CD4-positive, alpha-beta T cell treated with Interleukin-17A for 4 hours (primary cell): ENCODE results near the gene CSF3R.

ENCODE experiments used
- DNase-seq: peaks from one replicate; pipeline ENCODE4 v3.0.0-alpha.2; 2020; ENCODE audit warnings: mixed read lengths

Gene CSF3R

DNA sequence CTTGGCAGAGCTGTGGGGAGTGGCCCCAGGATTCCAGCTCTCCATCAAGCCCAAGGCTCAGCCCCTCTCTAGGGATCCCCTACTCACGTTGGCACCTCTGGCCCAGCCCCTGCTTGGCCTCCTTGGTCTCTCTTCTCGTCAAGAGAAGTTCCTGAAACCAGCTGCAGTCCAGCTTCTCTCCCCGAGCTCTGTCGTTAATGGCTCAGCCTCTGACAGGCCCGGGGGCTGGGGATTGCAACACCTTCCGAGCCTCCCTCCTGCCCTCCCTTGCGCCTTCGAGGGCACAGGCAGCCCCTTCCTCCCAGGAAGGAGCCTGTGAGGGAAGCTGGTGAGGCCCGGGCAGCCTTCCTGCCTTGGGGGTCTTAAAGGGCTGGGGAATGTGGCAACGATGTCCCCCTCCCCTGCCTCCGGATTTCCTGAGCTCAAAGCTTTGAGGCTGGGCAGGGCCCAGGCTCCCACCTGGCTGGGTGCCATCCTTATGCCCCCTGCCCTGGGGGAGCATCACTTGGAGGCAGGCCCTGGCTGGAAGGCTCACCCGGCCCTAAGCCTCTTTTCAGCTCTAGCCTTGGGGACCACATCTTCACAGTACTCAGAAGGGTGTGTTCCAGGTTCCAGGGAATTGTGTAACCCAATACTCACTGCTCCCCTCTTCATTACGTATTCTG is at the start of gene CSF3R:
CSF3R (minus strand) TSS at position 190 of the 665 bp plus-strand sequence. CDS start 3,417 bp downstream, outside the sequence.
- no peak for DNase-seq

DNA sequence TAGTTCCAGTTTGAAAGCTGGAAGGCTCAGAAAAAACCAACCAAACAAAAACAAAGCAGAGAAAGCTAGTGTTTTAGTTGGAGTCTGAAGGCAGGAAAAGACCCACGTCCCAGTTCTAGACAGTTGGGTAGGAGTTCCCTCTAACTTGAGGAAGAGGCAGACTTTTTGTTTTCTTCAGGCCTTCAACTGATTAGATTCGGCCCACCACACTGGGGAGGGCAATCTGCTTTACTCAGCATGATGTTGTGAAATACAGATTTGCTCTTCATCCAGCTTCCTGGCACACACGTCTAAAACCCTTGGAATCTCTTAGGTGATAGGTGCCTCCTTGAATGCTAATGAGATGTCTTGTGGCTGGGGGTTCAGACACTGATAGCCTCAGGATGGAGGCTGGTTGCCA is 49.1 kb upstream of the CSF3R start:
- DNase-seq, result no peak

DNA sequence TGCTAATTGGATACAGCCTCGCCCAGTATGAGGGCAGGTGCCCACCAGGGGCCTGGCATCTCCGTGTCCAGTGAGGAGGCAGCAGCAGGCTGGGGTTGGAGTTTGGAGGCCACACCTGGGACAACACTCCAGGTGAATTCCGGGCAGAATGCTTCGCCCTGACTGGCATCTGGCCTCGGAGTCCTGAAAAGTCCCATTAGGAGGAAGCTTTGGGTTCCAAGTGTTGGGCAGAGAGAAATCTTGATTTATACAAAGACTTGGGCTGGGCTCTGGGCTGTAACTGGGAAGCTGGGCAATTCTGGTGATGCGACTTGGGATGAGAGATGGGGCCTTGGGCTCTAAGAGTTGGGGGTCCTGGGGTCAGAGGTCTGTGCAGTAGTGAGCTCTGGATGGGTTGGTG is 48.1 kb upstream of the CSF3R start:
- DNase-seq, result no peak

DNA sequence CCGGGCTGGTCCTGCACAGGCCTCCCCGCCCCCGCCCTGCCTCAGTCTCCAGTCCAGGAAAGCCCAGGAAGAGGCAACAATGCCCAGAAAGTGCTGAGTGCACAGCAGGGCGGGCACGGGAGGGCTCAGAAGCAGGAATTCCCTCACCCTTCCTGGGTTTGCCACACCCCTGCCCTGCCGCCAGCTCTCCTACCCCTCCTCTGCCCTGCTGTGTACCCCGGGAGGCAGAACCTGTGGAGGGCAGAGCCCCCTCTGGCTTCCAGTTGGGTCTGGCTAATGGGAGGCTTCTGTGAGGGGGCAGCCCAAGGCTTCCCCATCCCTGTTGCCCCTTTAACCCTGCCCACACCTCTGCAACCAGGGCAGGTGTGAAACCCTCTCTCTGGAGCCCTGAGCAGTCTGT is 47.5 kb upstream of the CSF3R start:
- DNase-seq, result no peak

DNA sequence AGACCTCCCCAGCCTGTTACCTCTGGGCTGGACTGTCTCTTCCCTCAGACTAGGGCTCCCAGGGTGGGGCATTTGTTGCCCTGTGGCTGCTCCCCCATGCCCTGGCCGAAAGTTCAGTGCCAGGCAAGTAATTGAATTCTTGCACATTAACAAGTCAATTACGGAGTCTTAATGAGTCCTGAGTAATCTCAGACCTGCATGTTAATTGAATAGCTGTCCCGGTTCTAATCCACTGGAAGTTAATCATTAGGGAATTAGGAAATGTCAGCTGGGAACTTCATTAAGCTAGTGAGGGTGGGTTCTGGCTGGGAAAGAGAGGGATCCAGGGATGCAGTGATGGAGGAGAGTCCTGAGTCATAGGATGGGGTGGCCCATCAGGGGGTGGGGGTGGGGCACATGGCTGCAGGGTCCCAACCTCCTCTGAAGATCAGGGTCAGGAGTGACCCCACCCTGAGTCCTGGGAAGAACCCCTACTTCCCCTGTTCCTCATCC is 47.1 kb upstream of the CSF3R start:
- no peak for DNase-seq

DNA sequence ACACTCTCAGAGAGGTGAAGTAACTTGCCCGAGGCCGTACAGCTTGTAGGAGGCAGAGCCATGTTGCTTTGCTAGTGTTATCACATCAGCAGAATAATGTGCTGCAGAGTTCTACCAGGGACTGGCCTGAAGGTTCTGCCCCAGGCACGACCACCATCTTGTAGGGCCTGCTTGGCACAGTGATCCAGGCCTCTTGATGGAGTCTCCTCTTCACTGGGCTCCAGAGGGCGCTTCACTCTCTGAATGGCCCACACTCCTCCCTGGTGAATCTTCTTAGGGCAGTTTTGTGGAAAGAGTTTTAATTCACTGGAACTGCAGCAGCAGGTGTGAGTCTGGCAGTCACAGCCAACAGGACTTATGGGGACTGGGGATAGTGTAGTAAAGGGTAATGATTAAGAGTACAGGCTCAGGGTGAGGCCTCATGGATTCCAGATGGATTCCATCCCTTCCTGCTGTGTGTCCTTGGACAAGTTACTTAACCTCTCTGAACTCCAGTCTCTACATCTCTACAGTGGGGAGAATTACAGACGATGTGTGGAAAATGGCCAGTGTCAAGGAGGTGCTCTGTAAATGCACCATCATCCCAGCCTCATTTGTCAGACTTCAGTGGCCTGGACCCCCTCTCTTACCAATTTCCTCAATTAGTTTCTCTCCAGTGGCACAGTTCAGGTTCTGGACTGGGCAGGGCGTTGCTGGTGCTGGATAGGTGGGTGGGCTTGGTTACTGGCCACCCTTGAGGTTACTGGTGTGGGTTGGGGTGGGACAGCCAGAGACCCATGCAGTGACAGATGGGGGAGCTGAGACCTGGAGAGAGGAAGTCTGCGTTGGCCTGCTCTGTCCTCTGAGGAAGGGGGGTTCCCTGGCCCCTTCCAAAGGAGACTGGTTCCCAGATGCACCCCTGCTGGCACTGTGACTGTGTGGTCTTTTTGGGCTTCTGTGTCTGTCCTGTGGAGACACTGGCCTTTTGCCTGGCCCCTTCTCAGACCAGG is 45.9 kb upstream of the CSF3R start:
- no peak for DNase-seq

DNA sequence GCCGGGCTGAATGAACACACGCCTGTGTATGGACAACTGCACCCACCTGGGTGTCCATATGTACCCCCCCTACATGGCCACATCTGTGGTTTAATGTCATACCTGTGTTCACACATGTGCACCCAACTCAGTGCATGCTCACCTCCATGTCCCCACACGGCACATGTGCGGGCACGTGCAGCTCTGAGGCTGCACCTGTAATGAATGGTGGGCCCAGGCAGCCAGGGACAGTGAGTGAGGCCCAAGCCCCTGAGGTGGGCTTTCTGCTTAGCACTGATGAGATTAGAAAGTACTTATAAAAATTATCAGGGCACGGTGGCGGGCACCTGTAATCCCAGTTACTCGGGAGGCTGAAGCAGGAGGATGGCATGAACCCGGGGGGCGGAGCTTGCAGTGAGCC is 42.5 kb upstream of the CSF3R start:
- no peak for DNase-seq

DNA sequence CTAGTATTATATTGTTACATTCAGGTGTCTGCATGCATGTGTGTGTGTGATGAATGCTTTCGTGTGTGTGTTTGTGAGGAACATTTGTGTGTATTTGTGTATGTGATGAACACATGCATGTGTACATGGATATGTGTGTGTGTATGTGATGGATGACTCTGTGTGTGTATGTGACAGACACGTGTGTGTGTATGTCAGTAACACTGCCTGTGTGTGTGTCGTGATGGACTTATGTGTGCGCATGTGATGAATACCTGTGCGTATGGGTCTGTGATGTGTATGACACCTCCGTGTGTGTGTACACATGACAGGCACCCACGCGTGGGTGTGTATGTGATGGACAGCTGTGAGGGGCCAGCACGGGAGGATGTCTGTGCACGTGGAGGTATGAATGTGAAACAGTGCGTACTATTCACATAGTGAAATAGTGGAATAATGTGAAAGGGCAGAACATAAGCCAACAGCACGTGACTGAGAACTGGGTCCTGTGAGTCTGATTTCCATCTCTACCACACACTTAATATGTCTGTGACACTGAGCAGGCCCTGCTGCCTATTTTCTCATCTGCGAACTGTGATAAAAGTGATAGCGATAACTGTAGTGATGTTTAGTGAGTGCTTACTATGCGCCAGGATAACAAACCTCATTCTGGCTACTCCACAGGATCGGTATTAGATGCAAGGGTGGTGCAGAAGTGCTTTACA is 41.8 kb upstream of the CSF3R start:
- no peak for DNase-seq

DNA sequence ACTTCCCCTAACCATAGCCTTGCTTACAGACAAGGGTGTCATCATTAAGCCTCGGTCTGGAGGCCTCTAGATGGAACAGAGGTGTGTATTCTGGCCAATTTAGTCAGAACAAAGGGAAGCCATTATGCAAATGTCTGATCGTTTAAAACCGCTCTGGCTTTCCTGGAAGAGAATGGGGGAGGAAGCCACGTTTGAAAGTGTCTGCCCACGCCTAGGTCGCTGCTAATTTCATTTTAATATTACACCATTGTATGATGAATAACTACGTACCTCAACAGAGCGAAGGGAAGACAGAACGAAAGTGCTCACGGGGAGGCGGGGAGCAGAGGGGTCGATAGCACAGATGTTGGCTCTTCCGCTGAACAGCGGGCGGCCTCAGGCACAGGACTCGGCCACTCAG is 41.1 kb upstream of the CSF3R start:
- DNase-seq, result no peak

DNA sequence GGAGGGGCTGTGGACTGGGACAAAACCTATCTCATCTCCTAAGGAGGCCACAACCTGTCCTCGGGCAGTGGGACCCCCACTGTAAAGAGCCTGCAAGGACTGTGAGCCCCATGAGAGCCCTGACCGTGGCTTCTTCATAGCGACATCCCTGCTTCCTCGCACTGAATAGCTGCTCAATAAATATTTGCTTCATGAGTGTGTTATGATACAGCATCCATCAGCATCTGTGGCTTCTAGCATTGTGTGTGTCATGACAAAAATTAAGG is 40.5 kb upstream of the CSF3R start:
- no peak for DNase-seq

DNA sequence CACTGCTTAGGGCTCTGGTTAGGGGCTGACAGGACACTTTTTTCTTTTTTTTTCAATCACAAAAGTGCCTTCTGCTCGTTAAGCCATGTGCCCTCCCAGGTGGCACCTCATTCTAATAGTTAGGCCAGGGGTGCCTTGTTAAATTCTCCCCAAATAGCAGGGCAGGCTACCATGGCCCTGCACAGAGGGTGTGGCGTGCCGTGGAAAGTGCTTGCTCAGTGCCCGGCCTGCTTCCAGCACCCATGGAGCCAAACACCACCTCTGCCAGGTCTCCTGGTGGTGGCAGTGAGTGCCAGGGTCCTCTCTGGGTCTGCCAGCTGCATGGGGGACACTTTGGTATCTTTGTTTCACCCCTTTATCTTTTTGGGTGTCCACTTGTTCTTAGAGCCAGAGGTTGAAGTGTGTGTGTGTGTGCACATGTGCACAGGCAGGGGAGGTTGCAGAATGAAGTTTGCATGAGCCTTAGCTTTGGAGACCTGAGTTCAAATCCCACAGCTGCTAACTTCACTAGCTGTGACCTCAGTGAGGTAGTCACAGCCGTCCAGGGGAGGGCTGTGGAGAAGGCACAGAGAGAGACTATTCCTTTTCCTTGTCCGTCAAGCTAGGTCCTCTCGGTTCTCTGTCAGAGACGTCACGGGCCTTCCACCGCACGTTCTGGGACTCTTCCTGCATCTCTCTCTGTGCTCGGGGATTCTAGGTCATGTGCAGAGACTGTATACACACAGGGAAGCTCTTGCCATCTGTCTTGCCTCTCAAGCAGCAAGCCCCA is 39.9 kb upstream of the CSF3R start:
- no peak for DNase-seq

DNA sequence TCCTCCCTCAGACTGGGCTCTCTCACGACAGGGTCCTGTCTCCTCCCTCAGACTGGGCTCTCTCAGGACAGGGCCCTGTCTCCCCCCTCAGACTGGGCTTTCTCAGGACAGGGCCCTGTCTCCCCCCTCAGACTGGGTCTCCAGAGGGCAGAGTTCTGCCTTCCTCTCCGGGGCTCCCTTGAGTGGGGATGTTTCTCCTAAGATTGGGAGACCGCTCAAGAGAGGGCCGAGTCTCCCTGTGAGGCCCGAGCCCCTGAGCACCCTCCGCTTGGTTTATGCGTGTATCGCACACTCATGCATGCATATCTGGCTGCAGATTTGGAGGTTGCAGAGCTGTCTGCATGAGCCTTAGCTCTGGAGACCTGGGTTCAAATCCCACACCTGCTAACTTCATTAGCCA is 39.3 kb upstream of the CSF3R start:
- no peak for DNase-seq

DNA sequence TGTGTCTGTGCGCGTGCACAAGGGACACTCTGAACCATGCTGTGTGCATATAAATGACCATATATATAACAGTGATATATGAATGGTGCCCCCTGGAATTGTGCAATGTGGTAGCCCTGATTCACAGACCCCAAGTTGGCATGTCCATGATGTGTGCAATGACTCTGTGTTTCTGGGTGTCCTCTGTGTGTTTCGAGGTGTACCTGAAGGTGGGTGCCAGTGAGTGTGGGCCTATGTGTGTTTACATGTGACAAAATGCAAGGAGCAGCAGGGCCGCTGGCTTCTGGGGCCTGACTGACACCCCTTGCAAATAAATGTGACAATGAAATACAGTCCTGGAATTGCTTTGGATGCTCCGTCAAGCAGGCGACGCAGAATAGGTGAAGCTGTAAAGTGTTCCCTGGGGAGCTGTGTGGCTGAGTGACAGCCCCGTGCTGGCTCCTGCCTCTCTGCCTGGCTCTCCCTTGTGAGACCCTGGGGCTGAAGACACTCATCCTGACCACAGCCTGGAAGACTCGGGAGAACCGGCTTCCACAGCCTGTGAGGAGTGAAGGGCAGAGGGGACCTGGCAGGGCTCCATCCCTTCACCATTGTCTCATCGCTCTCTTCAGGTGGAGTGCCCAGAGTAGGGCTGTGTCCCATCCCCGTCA is 38.2 kb upstream of the CSF3R start:
- no peak for DNase-seq

DNA sequence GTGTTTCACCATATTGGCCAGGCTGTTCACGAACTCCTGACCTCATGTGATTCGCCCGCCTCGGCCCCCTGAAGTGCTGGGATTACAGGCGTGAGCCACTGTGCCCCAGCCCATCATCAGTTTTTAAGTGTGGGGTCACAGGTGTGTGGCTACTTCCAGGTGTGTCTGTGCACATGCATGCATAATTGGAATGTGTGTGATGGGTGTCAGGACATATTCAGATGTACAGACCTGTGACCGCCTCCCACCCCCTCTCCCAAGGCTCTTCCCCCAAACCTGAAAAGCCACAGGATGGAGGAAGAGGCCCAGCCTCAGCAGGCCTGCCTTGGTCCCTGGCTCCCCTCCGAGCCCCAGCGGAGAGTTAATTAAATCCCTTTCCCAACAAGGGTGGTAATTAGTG is 37.3 kb upstream of the CSF3R start:
- DNase-seq, result no peak

DNA sequence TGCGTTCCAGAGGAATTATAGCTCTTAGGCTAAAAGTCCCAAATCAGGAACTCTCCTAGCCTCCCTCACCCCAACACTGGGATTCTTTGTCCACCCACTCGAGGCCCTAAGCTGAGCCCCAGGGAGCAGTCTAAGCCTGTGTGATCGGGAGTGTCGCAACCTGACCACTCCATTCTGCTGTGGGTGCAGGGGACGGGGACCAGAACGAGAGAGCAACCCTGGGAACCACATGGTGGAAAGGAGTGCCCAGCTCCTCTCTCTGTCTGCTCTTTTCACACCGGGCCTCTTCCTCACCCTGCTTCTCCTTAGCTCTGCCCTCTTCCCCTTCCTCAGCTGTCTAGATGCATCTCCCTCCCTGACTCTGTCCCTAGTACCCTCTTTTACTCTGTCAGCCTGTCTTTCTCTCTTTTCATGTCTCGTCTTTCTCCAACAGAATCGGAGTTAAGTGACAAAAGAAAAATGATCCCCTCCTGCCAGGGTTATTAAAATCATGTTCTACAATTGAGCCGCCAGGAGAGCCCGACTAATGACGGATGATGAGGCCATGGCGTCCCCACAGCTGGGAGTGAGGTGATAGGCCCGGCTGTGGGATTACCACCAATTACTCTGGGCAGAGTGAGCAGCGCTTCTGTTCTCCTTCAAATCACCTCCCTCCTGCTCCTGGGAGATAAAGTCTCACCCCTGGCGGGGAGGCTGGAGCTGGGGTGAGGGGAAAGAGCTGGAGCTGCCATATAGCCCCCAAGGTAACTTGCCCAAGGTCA is 34.5 kb upstream of the CSF3R start:
- no peak for DNase-seq

DNA sequence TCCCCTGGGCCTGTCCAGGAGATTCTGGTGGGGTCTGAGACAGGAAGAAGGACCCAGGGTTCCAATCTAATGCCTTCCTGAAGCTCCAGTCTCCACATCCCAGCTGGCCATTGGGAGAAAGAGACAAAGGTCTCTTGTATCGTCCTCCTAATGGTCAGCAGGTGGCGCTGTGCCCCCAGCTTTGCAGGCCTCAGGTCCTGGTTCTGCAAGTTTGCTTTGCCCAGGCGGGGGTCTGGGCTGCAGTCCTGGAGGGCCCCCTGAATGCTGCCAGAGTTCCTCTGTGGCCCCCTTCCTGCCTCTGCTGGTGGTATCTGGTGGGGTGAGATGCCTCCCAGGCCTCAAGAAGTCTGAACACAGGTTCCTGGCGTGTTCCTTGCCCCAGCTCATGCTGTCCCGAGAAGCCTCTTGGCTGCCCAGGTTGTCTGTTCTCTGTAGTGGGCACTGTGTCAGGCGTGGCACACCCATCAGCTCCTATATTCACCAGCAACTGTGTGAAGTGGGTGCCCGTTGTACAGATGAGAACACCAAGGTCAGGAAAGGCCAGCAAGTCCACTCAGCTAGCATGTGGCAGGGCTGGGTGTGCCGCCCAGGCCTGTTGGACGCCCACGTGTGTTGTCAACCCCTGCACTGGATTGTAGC is 33.8 kb upstream of the CSF3R start:
- DNase-seq, result peak; percentile 57

DNA sequence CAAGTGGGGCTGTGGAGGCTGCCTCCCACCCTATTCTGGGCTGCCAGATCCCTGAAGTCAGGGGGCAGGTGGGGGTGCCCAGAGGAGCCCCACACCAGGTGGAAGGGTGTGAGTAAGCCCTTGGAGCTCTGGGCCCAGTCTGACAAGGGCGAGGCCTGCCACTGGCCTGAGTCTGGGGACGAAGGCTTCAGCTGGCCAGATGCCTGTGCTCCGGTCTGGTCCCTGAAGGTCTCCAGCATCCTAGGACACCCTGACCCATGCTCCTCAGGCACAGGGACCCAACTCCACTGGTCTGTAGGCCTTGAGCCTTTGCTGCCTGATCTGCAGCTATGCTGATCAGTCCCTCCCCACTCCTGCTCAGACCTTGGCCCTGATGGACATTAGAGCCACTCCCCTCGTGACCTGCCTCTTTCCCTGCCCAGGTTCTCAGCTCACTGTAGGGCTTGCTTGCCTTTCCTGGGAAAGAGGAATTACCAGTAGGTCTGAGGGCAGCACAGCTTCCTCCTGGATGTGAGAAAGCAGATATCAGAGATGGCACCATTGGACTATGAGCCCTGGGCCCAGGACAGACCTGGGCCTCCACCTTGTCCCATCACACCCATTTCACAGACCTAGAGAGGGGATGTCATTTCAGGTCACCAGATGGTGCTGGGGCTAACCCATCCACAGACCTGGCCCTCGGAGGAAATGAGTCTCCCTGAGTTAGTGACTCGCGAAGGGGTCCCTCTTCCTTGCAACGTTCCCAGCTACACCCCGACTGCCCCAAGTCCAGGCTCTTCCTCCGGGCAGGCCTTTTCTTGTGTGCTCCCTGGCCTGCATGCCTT is 32.8 kb upstream of the CSF3R start:
- DNase-seq, result no peak

DNA sequence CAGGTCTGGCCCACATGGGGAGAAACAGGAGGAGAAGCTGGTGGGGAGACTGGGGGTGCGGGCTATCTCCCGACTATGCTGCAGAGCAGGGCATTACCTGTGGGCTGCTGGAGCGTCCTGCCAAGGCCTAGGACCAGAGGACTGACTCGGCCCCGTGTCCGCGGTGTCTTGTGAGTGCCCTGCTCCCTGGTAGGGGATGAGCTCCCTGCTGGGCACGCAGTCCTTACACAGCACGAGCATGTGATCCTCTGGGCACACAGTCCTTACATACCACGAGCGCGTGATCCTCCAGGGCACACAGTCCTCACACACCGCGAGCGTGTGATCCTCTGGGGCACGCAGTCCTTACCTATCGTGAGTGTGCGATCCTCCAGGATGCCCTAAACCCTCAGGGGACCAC is 31.8 kb upstream of the CSF3R start:
- no peak for DNase-seq

DNA sequence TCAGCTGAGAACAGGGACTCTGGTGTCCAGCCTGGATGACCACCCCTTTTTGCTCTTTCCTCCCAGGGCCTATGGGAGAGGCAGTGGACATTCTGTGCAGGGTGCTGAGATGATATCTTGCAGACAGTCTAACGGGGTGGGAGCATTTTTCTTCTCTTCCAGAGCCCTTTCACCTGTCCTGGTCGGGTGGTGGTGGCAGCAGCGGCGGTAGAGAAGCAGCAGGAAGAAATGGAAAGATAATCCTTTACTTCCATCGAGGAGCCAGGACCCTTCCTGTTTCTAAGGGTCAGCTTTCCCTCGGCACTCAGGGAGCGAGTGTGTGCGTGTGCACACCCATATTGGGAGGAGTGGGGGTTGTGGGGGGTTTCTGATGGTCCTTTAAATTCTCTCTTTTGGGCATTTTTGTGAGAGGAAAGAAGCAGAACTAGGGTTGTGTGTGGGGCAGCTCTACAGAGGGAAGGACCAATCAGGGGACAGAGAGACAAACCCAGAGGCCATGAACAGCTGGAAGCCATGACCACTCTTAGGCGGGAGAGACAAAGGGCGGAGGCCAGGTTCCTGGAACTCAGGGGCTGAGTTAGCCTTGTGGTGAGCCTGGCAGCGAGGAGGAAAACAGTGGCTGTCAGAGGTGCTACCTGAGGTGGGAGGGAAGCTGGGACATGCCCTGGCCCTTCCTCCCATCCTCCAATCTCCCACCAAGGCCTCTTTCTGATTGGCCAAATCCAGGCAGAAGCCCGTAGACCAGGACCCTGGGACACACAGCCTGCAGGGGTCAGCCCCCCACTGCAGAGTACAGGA is 31.2 kb upstream of the CSF3R start:
- no peak for DNase-seq
